ENCODE data around the gene TNFRSF4. TPM values are rescaled to one million over a fixed set of nuclear protein-coding genes. Genes with fewer than 3 reads are reported as not detected.

Gene TNFRSF4
- total and polyA plus RNA-seq, 2 of the 8 experiments (the other 6 are each of a cell fraction or from before 2014, with no cell fraction given): 0.06 TPM; not detected in 1

GRCh38 chr1:1225913-1226312, 12.0 kb upstream of the TNFRSF4 start:
- no peak overlapping the region for H3K4me3 ChIP-seq (ENCODE audit: extremely low read depth in 1 of 4, insufficient read depth in 2 of 4, low read depth in 3 of 4, low read length in 4 of 4)
- H2AFZ ChIP-seq (ENCODE audit: low read length): no peak overlapping the region
- H3K36me3 ChIP-seq (ENCODE audit: control insufficient read depth in 2 of 4, insufficient read depth in 4 of 4, low read length in 3 of 4): peaks cover 4 to 32% (median 17%) of the 10 kb centered on the region in 4 experiments; a peak in 7 of 8 replicates
- WGBS, 2 experiments (ENCODE audit: extremely low coverage in 1 of 2, insufficient coverage in 1 of 2, insufficient read length in 1 of 2, insufficient replicate concordance in 2 of 2, low coverage in 1 of 2, low lambda C conversion rate in 2 of 2, missing lambda C conversion rate in 1 of 2): 94% methylated on average over 18 of the region's 18 CpGs; no CpG with 5 or more reads in 1 of the 2 experiments
- no peaks in the 10 kb centered on the region for H3K9me3 ChIP-seq (ENCODE audit: insufficient read depth in 2 of 2, low read depth in 1 of 2, low read length in 1 of 2)
- peaks cover 3% of the 10 kb centered on the region; the same call in 1 of the 2 replicates for H3K23me2 ChIP-seq (ENCODE audit: low read depth, low read length)
- H4K5ac ChIP-seq (ENCODE audit: insufficient read length, low read depth, low read length): no peak overlapping the region
- H3K14ac ChIP-seq (ENCODE audit: insufficient read length): no peak overlapping the region
- CTCF ChIA-PET (ENCODE audit: partially characterized antibody): interaction anchor here (0.8 to 6.2 kb wide), 3 partner anchors 12 to 107 kb away, joined by 3 to 28 read pairs (median 4); no protein-coding TSS in a partner anchor
- no peak overlapping the region for H3K4me2 ChIP-seq (ENCODE audit: insufficient read depth in 1 of 2, low read depth in 2 of 2, low read length in 2 of 2)
- peaks cover 5 to 31% of the 10 kb centered on the region in 2 experiments for H4K20me1 ChIP-seq (replicated peaks in 1 of 2; ENCODE audit: control insufficient read depth in 1 of 2, insufficient read depth in 2 of 2, low read length in 2 of 2)
- no peak overlapping the region for H3K18ac ChIP-seq (ENCODE audit: extremely low read depth, low read length)
- no peak overlapping the region for H2BK120ac ChIP-seq (replicated peaks; ENCODE audit: low read depth, low read length)
- no peak for DNase-seq (ENCODE audit: low read depth in 1 of 2, low spot score in 2 of 2)
- H3K27me3 ChIP-seq (replicated peaks in 1 of 4; ENCODE audit: control insufficient read depth in 3 of 4, extremely low read depth in 1 of 4, insufficient read depth in 3 of 4, low read length in 3 of 4): no peaks in the 10 kb centered on the region
- no peak overlapping the region; the same call in 1 of the 2 replicates for H2BK12ac ChIP-seq (ENCODE audit: low read depth, low read length)
- no peak overlapping the region for H2BK20ac ChIP-seq (ENCODE audit: low read length)
- H2BK15ac ChIP-seq (ENCODE audit: low read length): no peak overlapping the region
- H3K79me1 ChIP-seq (ENCODE audit: low read depth, low read length): peaks cover 34% of the 10 kb centered on the region
- H3K4me1 ChIP-seq (replicated peaks in 1 of 4; ENCODE audit: control insufficient read depth in 3 of 4, insufficient read depth in 4 of 4, low read length in 3 of 4): no peaks in the 10 kb centered on the region; a peak in 1 of 7 replicates
- no peak overlapping the region for H4K91ac ChIP-seq (replicated peaks; ENCODE audit: insufficient read length, low read length)
- 0 out of 2 replicates have a peak overlapping the region, but pooled peaks have one; percentile 18 for H2BK5ac ChIP-seq (ENCODE audit: low read depth, low read length)
- H4K8ac ChIP-seq (ENCODE audit: extremely low read depth, insufficient read depth, low read length): no peak overlapping the region
- no peak overlapping the region for H3K9ac ChIP-seq (replicated peaks in 1 of 4; ENCODE audit: extremely low read depth in 1 of 4, low read depth in 3 of 4, low read length in 3 of 4)
- H3K79me2 ChIP-seq (ENCODE audit: control insufficient read depth in 1 of 2, insufficient read depth in 2 of 2, low read length in 2 of 2): peaks cover 6 to 33% of the 10 kb centered on the region in 2 experiments; a peak in 3 of 4 replicates
- no peak overlapping the region for H3K56ac ChIP-seq (replicated peaks; ENCODE audit: insufficient read length, low read depth, low read length)
- no peak overlapping the region for H2AK5ac ChIP-seq (ENCODE audit: low read depth, low read length)
- POLR2A ChIA-PET (ENCODE audit: partially characterized antibody): interaction anchor here (1.0 to 3.1 kb wide), 2 partner anchors 10 to 52 kb away, joined by 3 to 15 read pairs; partner anchors contain the start of gene TTLL10
- no peak for FAIRE-seq
- no peak overlapping the region for H3K27ac ChIP-seq (ENCODE audit: low read depth, low read length)
- no peak overlapping the region for H3K23ac ChIP-seq (ENCODE audit: insufficient read length)
- no peak overlapping the region for H3K4ac ChIP-seq (replicated peaks; ENCODE audit: insufficient read length, low read depth, low read length)
- TF ChIP-seq JUND (IDR thresholded peaks at IDR 0.05; ENCODE audit: low read length) (no peak), CTCF (IDR thresholded peaks at IDR 0.05; ENCODE audit: control extremely low read depth in 1 of 3, insufficient read depth in 1 of 3, low read depth in 1 of 3, low read length in 3 of 3) (no peak), EZH2 (IDR thresholded peaks at IDR 0.05; ENCODE audit: low read depth, low read length, severe bottlenecking) (no peak), NANOG (IDR thresholded peaks at IDR 0.05; ENCODE audit: insufficient read depth, low read depth, low read length, poor library complexity, severe bottlenecking) (no peak), NRF1 (IDR thresholded peaks at IDR 0.05; ENCODE audit: low read depth, low read length) (no peak), BACH1 (IDR thresholded peaks at IDR 0.05; ENCODE audit: low read length) (no peak), SIX5 (IDR thresholded peaks at IDR 0.05; ENCODE audit: low read depth, low read length) (no peak), GTF2F1 (IDR thresholded peaks at IDR 0.05; ENCODE audit: borderline replicate concordance, low read depth, low read length) (no peak), RFX5 (IDR thresholded peaks at IDR 0.05; ENCODE audit: borderline replicate concordance, low read depth, low read length) (no peak), KDM1A (IDR thresholded peaks at IDR 0.05; ENCODE audit: borderline replicate concordance, low read length) (no peak)
